ENCODE results near the gene CDC42SE2. TPM values are rescaled to one million over a fixed set of nuclear protein-coding genes. Genes with fewer than 3 reads are reported as not detected.

Gene CDC42SE2
- total RNA-seq, 4 donors from 2014 or later: 25.2 to 38.7 (median 30.1) TPM

GRCh38 chr5:131363811-131364506, 100.1 kb downstream of the CDC42SE2 start:
- WGBS, 2 donors (ENCODE audit: low coverage in 1 of 2): 88% methylated on average over 6 of the region's 6 CpGs; no CpG with 5 or more reads in 1 of the 2 donors
- ATAC-seq: no peak
- Histone ChIP-seq H3K4me1 (no peaks in the 10 kb centered on the region), H3K9me3 (no peaks in the 10 kb centered on the region), H3K27me3 (no peaks in the 10 kb centered on the region), H3K4me3 (no peak overlapping the region), H3K27ac (no peak overlapping the region), H3K36me3 (peaks cover 0 to 20% of the 10 kb centered on the region in 2 donors)
- no peak for TF ChIP-seq CTCF (IDR thresholded peaks at IDR 0.05)
- TF ChIP-seq POLR2A (IDR thresholded peaks at IDR 0.05): no peak
- no peak for TF ChIP-seq POLR2AphosphoS5 (IDR thresholded peaks at IDR 0.05)
- no peak for TF ChIP-seq EP300 (IDR thresholded peaks at IDR 0.05)

- no peak for TF ChIP-seq POLR2A (IDR thresholded peaks at IDR 0.05)
- TF ChIP-seq POLR2AphosphoS5 (IDR thresholded peaks at IDR 0.05): no peak
- no peak for TF ChIP-seq CTCF (IDR thresholded peaks at IDR 0.05)
- TF ChIP-seq EP300 (IDR thresholded peaks at IDR 0.05): no peak
- no peak for ATAC-seq
- Histone ChIP-seq H3K36me3 (peaks cover 0 to 16% of the 10 kb centered on the region in 2 donors), H3K27ac (no peak overlapping the region), H3K27me3 (no peaks in the 10 kb centered on the region), H3K4me1 (no peaks in the 10 kb centered on the region), H3K4me3 (no peak overlapping the region), H3K9me3 (no peaks in the 10 kb centered on the region)
- 81 to 89% methylated on average over 1 of the region's 1 CpG for WGBS, 2 donors (ENCODE audit: low coverage in 1 of 2)
Observed at GRCh38 chr5:131364507-131365050, 100.7 kb downstream of the CDC42SE2 start.

GRCh38 chr5:131366428-131366827, 102.6 kb downstream of the CDC42SE2 start:
- Histone ChIP-seq H3K27ac (no peak overlapping the region), H3K36me3 (peaks cover 0 to 6% of the 10 kb centered on the region in 2 donors), H3K9me3 (no peaks in the 10 kb centered on the region), H3K27me3 (no peaks in the 10 kb centered on the region), H3K4me1 (no peaks in the 10 kb centered on the region), H3K4me3 (no peak overlapping the region)
- ATAC-seq: no peak
- no peak for TF ChIP-seq POLR2AphosphoS5 (IDR thresholded peaks at IDR 0.05)
- no peak for TF ChIP-seq POLR2A (IDR thresholded peaks at IDR 0.05)
- no peak for TF ChIP-seq EP300 (IDR thresholded peaks at IDR 0.05)
- no peak for TF ChIP-seq CTCF (IDR thresholded peaks at IDR 0.05)
- WGBS, 2 donors (ENCODE audit: low coverage in 1 of 2): 88 to 94% methylated on average over 3 of the region's 3 CpGs

- no peak overlapping the region for H3K4me3 ChIP-seq
- 97 to 100% methylated on average over 4 of the region's 4 CpGs for WGBS, 2 donors (ENCODE audit: low coverage in 1 of 2)
Observed at GRCh38 chr5:131367219-131367860, 103.5 kb downstream of the CDC42SE2 start.

More at GRCh38 chr5:131367219-131367860, 103.5 kb downstream of the CDC42SE2 start:
- no peaks in the 10 kb centered on the region for H3K36me3 ChIP-seq
- H3K9me3 ChIP-seq: no peaks in the 10 kb centered on the region
- TF ChIP-seq POLR2A (IDR thresholded peaks at IDR 0.05) (no peak), EP300 (IDR thresholded peaks at IDR 0.05) (no peak), POLR2AphosphoS5 (IDR thresholded peaks at IDR 0.05) (no peak), CTCF (IDR thresholded peaks at IDR 0.05) (no peak)
- no peak overlapping the region for H3K27ac ChIP-seq
- no peaks in the 10 kb centered on the region for H3K27me3 ChIP-seq
- H3K4me1 ChIP-seq: no peaks in the 10 kb centered on the region
- no peak for ATAC-seq
